Astrocyte (in vitro differentiated cells and primary cell): ENCODE measurements around the gene SLC22A7. TPM values are rescaled to one million over a fixed set of nuclear protein-coding genes. Genes with fewer than 3 reads are reported as not detected.

Experiments used
- DNase-seq: peaks from one replicate; pipeline ENCODE4 v3.0.0-alpha.2; 2010; ENCODE audit warnings: low read depth
- FAIRE-seq: peaks from 2 replicates; lab custom pipeline; 2011; peaks lifted over from hg19 to GRCh38; lab: Jason Lieb, UNC
- H2AFZ ChIP-seq: 2 replicates; pipeline ENCODE4 v1.6.0; 2012; ENCODE audit warnings: low read depth, low read length, inconsistent platforms
- H3K27ac ChIP-seq: 2 replicates; pipeline ENCODE4 v1.5.1; 2011; ENCODE audit warnings: low read depth, low read length, inconsistent platforms
- H3K27me3 ChIP-seq: 2 replicates; pipeline ENCODE4 v1.6.0; 2011; ENCODE audit warnings: low read length, inconsistent platforms; ENCODE audit not compliant: insufficient read depth
- H3K36me3 ChIP-seq: 2 replicates; pipeline ENCODE4 v1.5.1; 2011; ENCODE audit warnings: low read length, inconsistent platforms; ENCODE audit not compliant: insufficient read depth
- H3K4me1 ChIP-seq: 2 replicates; pipeline ENCODE4 v1.5.1; 2011; ENCODE audit warnings: low read length, inconsistent platforms; ENCODE audit not compliant: insufficient read depth
- H3K4me2 ChIP-seq: 2 replicates; pipeline ENCODE4 v1.6.0; 2012; ENCODE audit warnings: low read length, inconsistent platforms
- H3K4me3 ChIP-seq: 2 replicates; pipeline ENCODE4 v1.5.1; 2011; ENCODE audit warnings: low read depth, mild to moderate bottlenecking, low read length, inconsistent platforms; ENCODE audit not compliant: insufficient read depth
- H3K79me2 ChIP-seq: 2 replicates; pipeline ENCODE4 v1.6.0; 2012; ENCODE audit warnings: mild to moderate bottlenecking, low read length, inconsistent platforms; ENCODE audit not compliant: insufficient read depth
- H3K9ac ChIP-seq: 2 replicates; pipeline ENCODE4 v1.6.0; 2012; ENCODE audit warnings: mild to moderate bottlenecking, low read length, inconsistent platforms
- H3K9me3 ChIP-seq: 2 replicates; pipeline ENCODE4 v1.5.1; 2012; ENCODE audit warnings: low read depth, mild to moderate bottlenecking, low read length, inconsistent platforms; ENCODE audit not compliant: insufficient read depth
- H4K20me1 ChIP-seq: 2 replicates; pipeline ENCODE4 v1.6.0; 2012; ENCODE audit warnings: low read length, inconsistent platforms; ENCODE audit not compliant: insufficient read depth
- H3K27ac Mint-ChIP-seq: one replicate; pipeline ENCODE4 v1.8.0; 2021; ENCODE audit warnings: mild to moderate bottlenecking, mixed read lengths; ENCODE audit not compliant: unreplicated experiment
- H3K27me3 Mint-ChIP-seq: one replicate; pipeline ENCODE4 v1.8.0; 2021; ENCODE audit warnings: low read depth, mixed read lengths; ENCODE audit not compliant: unreplicated experiment
- H3K36me3 Mint-ChIP-seq: one replicate; pipeline ENCODE4 v1.8.0; 2021; ENCODE audit warnings: low read depth, mixed read lengths; ENCODE audit not compliant: unreplicated experiment
- H3K4me1 Mint-ChIP-seq: one replicate; pipeline ENCODE4 v1.8.0; 2021; ENCODE audit warnings: low read depth, mixed read lengths; ENCODE audit not compliant: unreplicated experiment
- H3K4me3 Mint-ChIP-seq: one replicate; pipeline ENCODE4 v1.8.0; 2021; ENCODE audit warnings: mild to moderate bottlenecking, moderate library complexity, mixed read lengths; ENCODE audit not compliant: unreplicated experiment
- H3K9me3 Mint-ChIP-seq: one replicate; pipeline ENCODE4 v1.8.0; 2021; ENCODE audit warnings: mild to moderate bottlenecking, mixed read lengths; ENCODE audit not compliant: unreplicated experiment
- CTCF ChIP-seq: IDR thresholded peaks from 2 replicates; pipeline ENCODE4 v1.5.1; 2011; ENCODE audit warnings: low read depth, mild to moderate bottlenecking, inconsistent platforms, low read length, moderate library complexity; ENCODE audit not compliant: insufficient read depth
- EZH2 ChIP-seq: IDR thresholded peaks from 2 replicates; pipeline ENCODE4 v1.6.1; 2012; ENCODE audit warnings: mild to moderate bottlenecking, low read length, inconsistent platforms; ENCODE audit not compliant: insufficient read depth
- total RNA-seq: library from RNA; stranded (reverse); gene quantifications from 2 replicates; pipeline ENCODE4 v1.2.1, GENCODE V29; 2021

Gene SLC22A7
- total RNA-seq, 1 donor from 2014 or later = not detected

GRCh38 chr6:43263314-43264178 lies 34.5 kb upstream of the SLC22A7 start:
- TF ChIP-seq CTCF (peak; percentile 63), EZH2 (no peak)
- H3K9me3 Mint-ChIP-seq = peaks cover 1% of the 10 kb centered on the region
- Histone ChIP-seq H3K79me2 (no peaks in the 10 kb centered on the region), H2AFZ (no peak overlapping the region), H3K27ac (no peak overlapping the region), H3K9me3 (no peaks in the 10 kb centered on the region), H3K27me3 (peaks cover 12% of the 10 kb centered on the region), H3K4me2 (no peak overlapping the region), H3K4me3 (no peak overlapping the region), H3K9ac (no peak overlapping the region), H3K4me1 (no peaks in the 10 kb centered on the region), H4K20me1 (no peaks in the 10 kb centered on the region), H3K36me3 (no peaks in the 10 kb centered on the region)
- H3K27ac Mint-ChIP-seq = no peak overlapping the region
- peaks cover 45% of the 10 kb centered on the region for H3K27me3 Mint-ChIP-seq
- DNase-seq (peak; percentile 33), FAIRE-seq (no peak)
- no peak overlapping the region for H3K4me3 Mint-ChIP-seq
- H3K36me3 Mint-ChIP-seq = no peaks in the 10 kb centered on the region
- H3K4me1 Mint-ChIP-seq = peaks cover 5% of the 10 kb centered on the region

- Mint-ChIP-seq H3K27me3 (peaks cover 50% of the 10 kb centered on the region), H3K27ac (no peak overlapping the region), H3K4me1 (peaks cover 8% of the 10 kb centered on the region), H3K9me3 (peaks cover 1% of the 10 kb centered on the region), H3K4me3 (no peak overlapping the region), H3K36me3 (no peaks in the 10 kb centered on the region)
- H3K4me3 ChIP-seq = no peak overlapping the region
- FAIRE-seq (no peak), DNase-seq (no peak)
- no peak overlapping the region for H3K4me2 ChIP-seq
- no peak overlapping the region for H3K9ac ChIP-seq
- no peak overlapping the region for H2AFZ ChIP-seq
- peaks cover 12% of the 10 kb centered on the region for H3K27me3 ChIP-seq
- H3K4me1 ChIP-seq = no peaks in the 10 kb centered on the region
- H3K79me2 ChIP-seq = no peaks in the 10 kb centered on the region
- H4K20me1 ChIP-seq = no peaks in the 10 kb centered on the region
- TF ChIP-seq EZH2 (no peak), CTCF (no peak)
- no peaks in the 10 kb centered on the region for H3K36me3 ChIP-seq
- no peaks in the 10 kb centered on the region for H3K9me3 ChIP-seq
- H3K27ac ChIP-seq = no peak overlapping the region
Measured at GRCh38 chr6:43264599-43265145, 33.4 kb upstream of the SLC22A7 start.

- peaks cover 11% of the 10 kb centered on the region for H3K4me1 Mint-ChIP-seq
- H3K27me3 Mint-ChIP-seq = peaks cover 48% of the 10 kb centered on the region
- no peak overlapping the region for H3K27ac Mint-ChIP-seq
Measured at GRCh38 chr6:43265564-43265963, 32.5 kb upstream of the SLC22A7 start.

More at GRCh38 chr6:43265564-43265963, 32.5 kb upstream of the SLC22A7 start:
- no peaks in the 10 kb centered on the region for H3K36me3 ChIP-seq
- peaks cover 12% of the 10 kb centered on the region for H3K27me3 ChIP-seq
- no peaks in the 10 kb centered on the region for H4K20me1 ChIP-seq
- Mint-ChIP-seq H3K4me3 (no peak overlapping the region), H3K36me3 (no peaks in the 10 kb centered on the region), H3K9me3 (peaks cover 1% of the 10 kb centered on the region)
- no peak overlapping the region for H3K27ac ChIP-seq
- H2AFZ ChIP-seq = no peak overlapping the region
- DNase-seq (no peak), FAIRE-seq (no peak)
- no peak overlapping the region for H3K9ac ChIP-seq
- no peak overlapping the region for H3K4me3 ChIP-seq
- no peaks in the 10 kb centered on the region for H3K9me3 ChIP-seq
- no peaks in the 10 kb centered on the region for H3K79me2 ChIP-seq
- H3K4me1 ChIP-seq = no peaks in the 10 kb centered on the region
- no peak for TF ChIP-seq CTCF
- TF ChIP-seq EZH2 = no peak
- H3K4me2 ChIP-seq = no peak overlapping the region
